Astrocyte of the spinal cord (primary cell): ENCODE measurements around the gene TM9SF3.

Source experiments
- DNase-seq: peaks from one replicate; pipeline ENCODE4 v3.0.0; 2011; ENCODE audit warnings: low read depth, low spot score
- H3K4me3 ChIP-seq: 2 replicates; pipeline ENCODE4 v1.5.1; 2011; ENCODE audit warnings: low read depth, mild to moderate bottlenecking, low read length, moderate library complexity
- CTCF ChIP-seq: IDR thresholded peaks from 2 replicates; pipeline ENCODE4 v1.5.1; 2012; ENCODE audit warnings: low read depth, mild to moderate bottlenecking, low read length, inconsistent platforms
- in situ Hi-C: cut with HindIII; loops from 2 replicates; pipeline ENCODE4 v1.10.0; 2017; ENCODE audit warnings: low sequenced_read_pairs

Gene TM9SF3

GRCh38 chr10:96491303-96491702 lies 95.5 kb downstream of the TM9SF3 start:
- in situ Hi-C loops = no loop called here
- no peak for DNase-seq
- no peak overlapping the region for H3K4me3 ChIP-seq
- TF ChIP-seq CTCF = peak; percentile 14

GRCh38 chr10:96488161-96488935 lies 98.5 kb downstream of the TM9SF3 start:
- in situ Hi-C loops = no loop called here
- DNase-seq = peak; percentile 78
- H3K4me3 ChIP-seq = no peak overlapping the region
- TF ChIP-seq CTCF = no peak

GRCh38 chr10:96482815-96483588 lies 103.8 kb downstream of the TM9SF3 start:
- no peak overlapping the region for H3K4me3 ChIP-seq
- no peak for TF ChIP-seq CTCF
- in situ Hi-C loops = no loop called here
- DNase-seq = no peak

GRCh38 chr10:96478355-96478754 lies 108.5 kb downstream of the TM9SF3 start:
- no peak for DNase-seq
- no peak overlapping the region for H3K4me3 ChIP-seq
- in situ Hi-C loops = no loop called here
- no peak for TF ChIP-seq CTCF

- no peak for DNase-seq
- H3K4me3 ChIP-seq = no peak overlapping the region
- TF ChIP-seq CTCF = no peak
- in situ Hi-C loops = no loop called here
Observed at GRCh38 chr10:96473866-96474265, 112.9 kb downstream of the TM9SF3 start.

- peak; percentile 70 for TF ChIP-seq CTCF
- no peak overlapping the region for H3K4me3 ChIP-seq
- peak; percentile 29 for DNase-seq
- in situ Hi-C loops = no loop called here
Observed at GRCh38 chr10:96470116-96470743, 116.6 kb downstream of the TM9SF3 start.
